Measurements from ENCODE around the gene OR2H2.

The OR2H2 gene

DNA sequence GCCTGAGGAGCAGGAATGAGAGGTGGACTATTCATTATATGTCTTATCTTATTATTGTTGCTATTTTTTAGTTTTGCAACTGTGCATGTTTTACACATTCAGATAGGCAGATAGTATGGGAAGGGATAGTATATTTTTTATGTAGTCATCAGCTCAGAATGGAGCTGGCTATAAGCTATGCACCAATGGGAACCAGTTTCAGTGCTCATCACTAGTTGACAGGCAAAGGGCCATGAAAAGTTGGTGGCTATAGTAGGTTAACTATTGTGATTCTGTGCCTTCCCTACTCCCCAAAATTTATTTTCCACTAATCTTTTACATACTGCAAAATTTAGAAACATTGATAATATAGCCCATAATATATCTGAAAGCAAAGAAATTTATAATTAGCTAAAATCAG, 20.0 kb upstream of the OR2H2 start:
- no peaks in the 10 kb centered on the region for H3K4me1 ChIP-seq (ENCODE audit: low read length)
- no peaks in the 10 kb centered on the region for H3K27me3 ChIP-seq (ENCODE audit: low read depth, low read length)
- H3K27ac ChIP-seq (ENCODE audit: low read length): no peak overlapping the region
- no peaks in the 10 kb centered on the region for H3K36me3 ChIP-seq (replicated peaks; ENCODE audit: low read depth, low read length)
- H3K4me2 ChIP-seq (ENCODE audit: low read length): no peak overlapping the region
- no peak overlapping the region for H2AFZ ChIP-seq (ENCODE audit: low read depth, low read length)
- TF ChIP-seq, protein P1, sequence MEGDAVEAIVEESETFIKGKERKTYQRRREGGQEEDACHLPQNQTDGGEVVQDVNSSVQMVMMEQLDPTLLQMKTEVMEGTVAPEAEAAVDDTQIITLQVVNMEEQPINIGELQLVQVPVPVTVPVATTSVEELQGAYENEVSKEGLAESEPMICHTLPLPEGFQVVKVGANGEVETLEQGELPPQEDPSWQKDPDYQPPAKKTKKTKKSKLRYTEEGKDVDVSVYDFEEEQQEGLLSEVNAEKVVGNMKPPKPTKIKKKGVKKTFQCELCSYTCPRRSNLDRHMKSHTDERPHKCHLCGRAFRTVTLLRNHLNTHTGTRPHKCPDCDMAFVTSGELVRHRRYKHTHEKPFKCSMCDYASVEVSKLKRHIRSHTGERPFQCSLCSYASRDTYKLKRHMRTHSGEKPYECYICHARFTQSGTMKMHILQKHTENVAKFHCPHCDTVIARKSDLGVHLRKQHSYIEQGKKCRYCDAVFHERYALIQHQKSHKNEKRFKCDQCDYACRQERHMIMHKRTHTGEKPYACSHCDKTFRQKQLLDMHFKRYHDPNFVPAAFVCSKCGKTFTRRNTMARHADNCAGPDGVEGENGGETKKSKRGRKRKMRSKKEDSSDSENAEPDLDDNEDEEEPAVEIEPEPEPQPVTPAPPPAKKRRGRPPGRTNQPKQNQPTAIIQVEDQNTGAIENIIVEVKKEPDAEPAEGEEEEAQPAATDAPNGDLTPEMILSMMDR (IDR thresholded peaks at IDR 0.05; ENCODE audit: low read depth, low read length): no peak
- TF ChIP-seq EZH2phosphoT487 (IDR thresholded peaks at IDR 0.05; ENCODE audit: low read depth): no peak
- no peak overlapping the region for H3K4me3 ChIP-seq (ENCODE audit: low read length)
- H4K20me1 ChIP-seq (ENCODE audit: insufficient read depth, low read length): no peaks in the 10 kb centered on the region
- no peak overlapping the region for H3K9ac ChIP-seq (ENCODE audit: low read length)
- no peaks in the 10 kb centered on the region for H3K79me2 ChIP-seq (ENCODE audit: low read length)
- no peaks in the 10 kb centered on the region for H3K9me3 ChIP-seq (ENCODE audit: insufficient read depth, low read length)

- no peaks in the 10 kb centered on the region for H3K79me2 ChIP-seq (ENCODE audit: low read length)
- H3K9me3 ChIP-seq (ENCODE audit: insufficient read depth, low read length): no peaks in the 10 kb centered on the region
- no peak overlapping the region for H2AFZ ChIP-seq (ENCODE audit: low read depth, low read length)
- H3K4me2 ChIP-seq (ENCODE audit: low read length): no peak overlapping the region
- H3K27ac ChIP-seq (ENCODE audit: low read length): no peak overlapping the region
- no peaks in the 10 kb centered on the region for H3K4me1 ChIP-seq (ENCODE audit: low read length)
- H3K36me3 ChIP-seq (replicated peaks; ENCODE audit: low read depth, low read length): no peaks in the 10 kb centered on the region
- TF ChIP-seq, protein P1 (IDR thresholded peaks at IDR 0.05; ENCODE audit: low read depth, low read length): no peak
- TF ChIP-seq EZH2phosphoT487 (IDR thresholded peaks at IDR 0.05; ENCODE audit: low read depth): no peak
- H3K4me3 ChIP-seq (ENCODE audit: low read length): no peak overlapping the region
- no peaks in the 10 kb centered on the region for H4K20me1 ChIP-seq (ENCODE audit: insufficient read depth, low read length)
- H3K27me3 ChIP-seq (ENCODE audit: low read depth, low read length): no peaks in the 10 kb centered on the region
- H3K9ac ChIP-seq (ENCODE audit: low read length): no peak overlapping the region
These were observed 18.1 kb upstream of the OR2H2 start for GRCh38 chr6:29566856-29567255.

DNA sequence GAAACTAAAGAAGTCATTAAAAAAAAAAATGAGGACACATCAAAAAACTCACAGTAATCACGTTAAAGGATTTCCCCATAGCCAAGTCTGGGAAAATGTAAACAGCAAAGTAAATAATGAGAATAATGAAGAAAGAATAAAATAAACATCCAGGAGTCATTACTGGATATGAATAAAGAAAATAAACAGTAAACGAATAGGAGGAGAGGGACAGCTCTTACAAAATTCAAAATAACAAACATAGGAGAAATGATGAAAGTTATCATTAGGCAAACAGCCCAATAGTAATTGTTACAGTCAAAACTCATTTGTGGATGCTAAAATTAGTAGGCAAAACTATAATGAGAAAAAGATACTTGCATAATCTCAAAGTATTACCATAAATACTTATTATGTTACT, 17.4 kb upstream of the OR2H2 start:
- Histone ChIP-seq H3K9ac (ENCODE audit: low read length) (no peak overlapping the region), H3K36me3 (replicated peaks; ENCODE audit: low read depth, low read length) (no peaks in the 10 kb centered on the region), H2AFZ (ENCODE audit: low read depth, low read length) (no peak overlapping the region), H3K27me3 (ENCODE audit: low read depth, low read length) (no peaks in the 10 kb centered on the region), H3K9me3 (ENCODE audit: insufficient read depth, low read length) (no peaks in the 10 kb centered on the region), H3K4me2 (ENCODE audit: low read length) (no peak overlapping the region), H3K4me1 (ENCODE audit: low read length) (no peaks in the 10 kb centered on the region), H3K27ac (ENCODE audit: low read length) (no peak overlapping the region), H3K79me2 (ENCODE audit: low read length) (no peaks in the 10 kb centered on the region), H3K4me3 (ENCODE audit: low read length) (no peak overlapping the region), H4K20me1 (ENCODE audit: insufficient read depth, low read length) (no peaks in the 10 kb centered on the region)
- TF ChIP-seq, protein P1 (IDR thresholded peaks at IDR 0.05; ENCODE audit: low read depth, low read length): no peak
- TF ChIP-seq EZH2phosphoT487 (IDR thresholded peaks at IDR 0.05; ENCODE audit: low read depth): no peak

- Histone ChIP-seq H3K9me3 (ENCODE audit: insufficient read depth, low read length) (no peaks in the 10 kb centered on the region), H3K4me3 (ENCODE audit: low read length) (no peak overlapping the region), H3K9ac (ENCODE audit: low read length) (no peak overlapping the region), H2AFZ (ENCODE audit: low read depth, low read length) (no peak overlapping the region), H3K79me2 (ENCODE audit: low read length) (no peaks in the 10 kb centered on the region), H3K27ac (ENCODE audit: low read length) (no peak overlapping the region), H3K4me2 (ENCODE audit: low read length) (no peak overlapping the region), H4K20me1 (ENCODE audit: insufficient read depth, low read length) (no peaks in the 10 kb centered on the region), H3K4me1 (ENCODE audit: low read length) (no peaks in the 10 kb centered on the region), H3K36me3 (replicated peaks; ENCODE audit: low read depth, low read length) (no peaks in the 10 kb centered on the region), H3K27me3 (ENCODE audit: low read depth, low read length) (no peaks in the 10 kb centered on the region)
- TF ChIP-seq, protein P1 (IDR thresholded peaks at IDR 0.05; ENCODE audit: low read depth, low read length): no peak
- TF ChIP-seq EZH2phosphoT487 (IDR thresholded peaks at IDR 0.05; ENCODE audit: low read depth): no peak
These were observed 16.9 kb upstream of the OR2H2 start for GRCh38 chr6:29567991-29568390.

Measured in OCI-LY3 (cell line).